ENCODE measurements around the gene MMP24. TPM values are rescaled to one million over a fixed set of nuclear protein-coding genes. Genes with fewer than 3 reads are reported as not detected.

The MMP24 gene
- 16.9 to 23.3 TPM (median 20.2 TPM) in 5 replicates for total RNA-seq (2022; extraction: Qiagen RNA extraction)

DNA sequence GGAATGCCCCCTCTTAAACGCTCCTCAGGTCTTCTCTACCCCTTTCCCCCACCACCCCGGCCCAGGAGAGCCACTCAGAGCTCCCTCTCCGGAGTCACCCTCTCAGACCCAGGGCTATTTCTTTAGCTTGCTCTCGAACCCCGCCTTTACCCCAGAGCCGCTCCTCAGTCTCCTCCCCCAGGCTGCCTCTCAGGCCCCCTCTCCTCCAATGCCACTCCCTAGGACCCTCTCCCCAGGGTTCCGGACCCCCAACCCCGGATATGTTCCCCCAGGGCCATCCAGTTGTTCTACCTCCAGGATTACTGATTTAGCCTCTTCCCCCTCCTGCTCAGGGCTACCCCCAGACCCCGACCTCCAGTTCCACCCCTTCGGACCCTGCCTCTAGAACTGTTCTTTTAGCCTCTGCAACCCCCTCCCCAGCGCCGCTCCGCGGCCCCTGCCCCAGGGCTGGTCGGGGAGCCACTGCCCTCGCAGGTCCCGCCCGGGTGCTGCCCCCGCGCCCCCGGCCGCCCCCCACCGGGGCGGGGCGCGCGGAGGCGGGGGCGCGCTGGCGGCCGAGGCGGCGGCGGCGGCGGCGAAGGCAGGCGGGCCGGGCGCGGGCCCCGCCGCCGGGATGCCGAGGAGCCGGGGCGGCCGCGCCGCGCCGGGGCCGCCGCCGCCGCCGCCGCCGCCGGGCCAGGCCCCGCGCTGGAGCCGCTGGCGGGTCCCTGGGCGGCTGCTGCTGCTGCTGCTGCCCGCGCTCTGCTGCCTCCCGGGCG is at the start of gene MMP24:
Gene MMP24, plus strand, starts transcription at position 565 of the 758 bp plus-strand sequence. Its CDS starts 49 bp downstream, at position 614.

DNA sequence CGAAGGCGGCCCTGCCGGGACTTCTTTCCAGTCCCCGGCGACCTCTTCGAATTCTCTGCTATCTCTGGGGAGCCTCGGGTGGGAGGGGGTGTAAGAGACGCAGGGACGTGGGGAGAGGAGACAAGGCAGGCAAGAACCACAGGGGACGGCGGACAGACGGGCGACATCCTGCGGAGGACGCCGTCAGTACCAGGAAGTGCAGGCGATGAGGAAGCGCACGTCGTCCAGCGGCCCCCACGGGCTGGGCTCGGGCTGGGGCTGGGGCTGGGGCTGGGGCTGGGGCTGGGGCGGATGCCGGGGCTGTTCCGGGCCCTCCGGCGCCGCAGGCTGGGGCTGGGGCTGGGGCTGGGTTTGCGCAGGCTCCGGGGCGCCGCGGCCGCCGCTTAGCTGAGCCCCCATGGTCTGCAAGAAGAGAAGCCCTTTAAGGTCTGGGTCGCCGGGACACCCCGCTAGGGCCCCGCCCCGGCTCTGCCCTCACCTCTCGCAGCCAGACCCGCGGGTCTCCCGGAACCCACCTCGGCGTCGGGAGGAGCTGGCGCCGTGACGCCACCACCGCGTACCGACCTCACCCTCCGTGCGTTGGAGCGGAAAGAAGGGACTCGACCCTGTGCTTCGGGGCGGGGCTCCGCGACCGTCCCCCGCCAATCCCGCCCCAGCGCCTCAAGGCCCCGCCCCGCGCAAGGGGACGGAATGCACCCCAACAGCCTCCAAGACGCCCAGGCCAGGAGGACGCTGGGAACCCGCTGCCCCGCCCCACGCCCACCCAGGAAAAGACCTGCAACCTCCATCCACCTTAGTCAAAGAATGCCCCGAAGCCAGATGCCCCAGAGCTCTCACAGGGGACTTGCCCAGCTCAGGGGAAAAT is 51.3 kb downstream of the MMP24 start, which contains the start of gene MMP24OS:
Gene MMP24OS, minus strand, starts transcription at position 592 of the 865 bp plus-strand sequence. Its CDS starts 193 bp downstream, at position 399.

DNA sequence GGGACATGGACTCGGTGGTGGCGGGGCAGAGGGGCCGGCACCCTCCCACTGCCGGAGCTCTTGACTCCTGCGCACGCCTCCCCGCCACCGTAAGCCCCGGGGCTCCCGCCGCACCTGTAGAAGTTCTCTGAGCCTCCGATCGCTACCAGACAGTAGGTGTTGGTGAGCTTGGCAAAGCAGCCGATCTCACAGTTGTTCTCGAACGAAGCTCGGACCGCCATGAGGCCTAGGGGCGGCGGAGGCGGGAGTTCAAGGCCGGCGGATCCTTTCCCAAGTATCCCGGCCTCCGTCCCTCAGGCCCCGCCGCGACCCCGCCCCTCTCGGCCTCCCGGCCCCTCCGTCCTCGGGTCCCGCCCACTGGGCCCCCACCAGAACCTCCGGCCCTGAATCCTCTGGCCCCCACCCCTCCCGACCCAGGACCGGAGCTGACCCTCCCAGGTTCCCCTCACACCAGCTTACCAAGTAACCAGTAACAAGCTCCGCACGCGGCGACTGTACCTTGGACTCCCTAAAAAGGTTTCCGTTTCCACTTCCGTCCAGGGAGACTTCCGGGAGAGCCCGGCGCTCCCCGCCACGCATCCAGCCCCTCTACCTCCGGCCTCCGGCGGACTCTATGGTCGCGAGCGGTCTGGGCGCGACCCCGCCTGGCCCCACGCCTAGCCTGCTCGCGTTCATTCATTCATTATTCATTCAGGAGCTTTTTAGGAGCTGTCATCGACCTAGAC is 57.9 kb downstream of the MMP24 start, which contains the start of gene EIF6:
Gene EIF6, minus strand, starts transcription at position 506 of the 725 bp plus-strand sequence. Its CDS starts 285 bp downstream, at position 221.

DNA sequence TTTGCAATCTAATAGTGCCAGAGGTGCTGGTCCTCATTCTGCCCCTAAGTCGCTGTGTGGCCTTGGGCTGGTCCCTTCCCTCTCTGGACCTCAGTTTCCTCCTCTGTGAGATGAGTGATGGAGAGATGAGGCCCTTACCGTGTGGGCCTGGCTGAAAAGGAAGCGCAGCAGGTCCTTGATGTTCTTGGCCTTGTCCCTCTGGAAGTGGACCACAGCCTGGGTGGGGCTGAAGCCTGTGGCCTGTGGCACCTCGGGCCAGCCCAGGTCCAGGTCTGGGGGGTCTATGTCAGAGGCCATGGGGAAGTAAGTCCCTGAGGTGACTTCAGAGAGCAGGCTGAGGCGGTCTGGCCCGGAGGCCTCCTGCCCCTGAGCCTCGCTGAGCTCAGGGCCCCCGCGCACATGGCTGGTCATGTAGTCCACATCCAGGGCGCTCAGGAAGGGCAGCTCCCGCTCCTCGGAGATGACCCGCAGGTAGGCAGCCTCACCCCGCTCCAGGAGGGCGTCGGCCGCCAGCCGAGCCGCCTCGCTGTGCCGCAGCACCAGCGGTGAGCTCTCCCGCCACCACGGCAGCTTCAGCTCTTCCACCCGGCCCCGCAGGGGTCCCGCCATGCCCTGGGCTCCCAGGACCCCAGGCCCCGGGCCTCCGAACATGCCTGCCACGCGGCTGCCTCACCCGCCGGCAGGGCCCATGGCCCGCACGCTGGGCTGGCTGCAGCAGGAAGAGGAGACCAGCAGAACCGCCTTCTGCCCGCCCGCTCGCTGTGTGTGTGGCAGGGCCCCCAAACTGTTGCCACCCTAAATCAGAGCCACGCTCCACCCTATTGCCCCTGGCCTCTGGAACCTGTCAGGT is 65.4 kb downstream of the MMP24 start, which contains the start of gene FAM83C:
Gene FAM83C, minus strand, starts transcription at position 772 of the 850 bp plus-strand sequence. Its CDS starts 121 bp downstream, at position 651.

Other genes starting within 250 kb of the MMP24 start
- gene TRPC4AP, start 133.9 kb upstream of the MMP24 start, total RNA-seq (2022; extraction: Qiagen RNA extraction): 53.6 to 61.9 TPM (median 58.9 TPM) in 5 replicates
- 46.9 to 50.2 TPM (median 48.8 TPM) in 5 replicates for gene EDEM2, start 79.4 kb upstream of the MMP24 start, total RNA-seq (2022; extraction: Qiagen RNA extraction)
- 91.7 to 135 TPM (median 131 TPM) in 5 replicates for gene PROCR, start 54.6 kb upstream of the MMP24 start, total RNA-seq (2022; extraction: Qiagen RNA extraction)
- gene MMP24OS, start 51.4 kb downstream of the MMP24 start, total RNA-seq (2022; extraction: Qiagen RNA extraction): 50.9 to 90.1 TPM (median 79.7 TPM) in 5 replicates
- gene EIF6, start 58.1 kb downstream of the MMP24 start, total RNA-seq (2022; extraction: Qiagen RNA extraction): 365 to 422 TPM (median 402 TPM) in 5 replicates
- 0.04 to 0.10 TPM (median 0.06 TPM) in 4 of 5 replicates, not detected in the other for gene FAM83C, start 65.7 kb downstream of the MMP24 start, total RNA-seq (2022; extraction: Qiagen RNA extraction)
- 29.7 to 36.1 TPM (median 31.2 TPM) in 5 replicates for gene UQCC1, start 185.3 kb downstream of the MMP24 start, total RNA-seq (2022; extraction: Qiagen RNA extraction)
- 0.02 to 0.06 TPM (median 0.04 TPM) in 3 of 5 replicates, not detected in the others for gene GDF5, start 211.5 kb downstream of the MMP24 start, total RNA-seq (2022; extraction: Qiagen RNA extraction)
- gene CEP250, start 228.9 kb downstream of the MMP24 start, total RNA-seq (2022; extraction: Qiagen RNA extraction): 23.1 to 30.2 TPM (median 26.4 TPM) in 5 replicates